Measurements from ENCODE around the gene SKIDA1.

SKIDA1 gene

GRCh38 chr10:21522631-21523406 lies 2.7 kb downstream of the SKIDA1 start:
- TF ChIP-seq CTCF (IDR thresholded peaks at IDR 0.05; ENCODE audit: low read depth, low read length, missing control alignments), result no peak
- no peak for DNase-seq (ENCODE audit: low read depth)
- H3K4me3 ChIP-seq (ENCODE audit: low read depth, low read length), result no peak overlapping the region

- H3K4me3 ChIP-seq (ENCODE audit: low read depth, low read length), result no peak overlapping the region
Measured at GRCh38 chr10:21521751-21522533, 3.5 kb downstream of the SKIDA1 start.

GRCh38 chr10:21520949-21521348 lies 4.5 kb downstream of the SKIDA1 start:
- no peak for TF ChIP-seq CTCF (IDR thresholded peaks at IDR 0.05; ENCODE audit: low read depth, low read length, missing control alignments)
- H3K4me3 ChIP-seq (ENCODE audit: low read depth, low read length), result no peak overlapping the region
- no peak for DNase-seq (ENCODE audit: low read depth)

More at GRCh38 chr10:21521751-21522533, 3.5 kb downstream of the SKIDA1 start:
- no peak for DNase-seq (ENCODE audit: low read depth)
- no peak for TF ChIP-seq CTCF (IDR thresholded peaks at IDR 0.05; ENCODE audit: low read depth, low read length, missing control alignments)

- H3K4me3 ChIP-seq (ENCODE audit: low read depth, low read length), result no peak overlapping the region
- no peak for TF ChIP-seq CTCF (IDR thresholded peaks at IDR 0.05; ENCODE audit: low read depth, low read length, missing control alignments)
- DNase-seq (ENCODE audit: low read depth), result no peak
Measured at GRCh38 chr10:21520509-21520908, 5.0 kb downstream of the SKIDA1 start.

GRCh38 chr10:21519941-21520436 lies 5.5 kb downstream of the SKIDA1 start:
- H3K4me3 ChIP-seq (ENCODE audit: low read depth, low read length), result peak overlapping the region; percentile 37
- TF ChIP-seq CTCF (IDR thresholded peaks at IDR 0.05; ENCODE audit: low read depth, low read length, missing control alignments), result no peak
- no peak for DNase-seq (ENCODE audit: low read depth)

- peak overlapping the region; percentile 37; the same call in 1 of the 2 replicates for H3K4me3 ChIP-seq (ENCODE audit: low read depth, low read length)
- no peak for DNase-seq (ENCODE audit: low read depth)
- TF ChIP-seq CTCF (IDR thresholded peaks at IDR 0.05; ENCODE audit: low read depth, low read length, missing control alignments), result no peak
Measured at GRCh38 chr10:21519397-21519933, 6.0 kb downstream of the SKIDA1 start.
